GM23338 (cell line): ENCODE results near the gene EXOC4. TPM values are rescaled to one million over a fixed set of nuclear protein-coding genes. Genes with fewer than 3 reads are reported as not detected.

ENCODE experiments used
- ATAC-seq: fragments of 200-7000 bp; cut with Tn5 transposase; 3 replicates; pipeline ENCODE4 v1.9.1; 2020
- DNase-seq: peaks from one replicate; pipeline ENCODE4 v3.0.0-alpha.2; 2015; ENCODE audit warnings: low spot score
- H2AFZ ChIP-seq: fragments of 200-600 bp; sonication (generic); 2 replicates; pipeline ENCODE4 v1.8.0; 2016; ENCODE audit warnings: antibody characterized with exemption, mild to moderate bottlenecking, moderate library complexity
- H3F3A ChIP-seq: fragments of 200-600 bp; sonication (generic); replicated peaks from 2 replicates; pipeline ENCODE4 v1.8.0; 2017; ENCODE audit warnings: antibody characterized with exemption, mixed run types, low read depth
- H3K27ac ChIP-seq: fragments of 200-600 bp; sonication (generic); 2 replicates; pipeline ENCODE4 v1.6.1; 2016; ENCODE audit warnings: low read depth
- H3K27me3 ChIP-seq: fragments of 200-600 bp; sonication (generic); 2 replicates; pipeline ENCODE4 v1.8.0; 2016; ENCODE audit warnings: mild to moderate bottlenecking, mixed run types, moderate library complexity; ENCODE audit not compliant: insufficient read depth
- H3K36me3 ChIP-seq: fragments of 200-600 bp; sonication (generic); 2 replicates; pipeline ENCODE4 v1.8.0; 2016; ENCODE audit warnings: mild to moderate bottlenecking; ENCODE audit not compliant: insufficient read depth
- H3K4me1 ChIP-seq: fragments of 200-600 bp; sonication (generic); 2 replicates; pipeline ENCODE4 v1.8.0; 2016; ENCODE audit warnings: mild to moderate bottlenecking, moderate library complexity; ENCODE audit not compliant: insufficient read depth
- H3K4me2 ChIP-seq: fragments of 200-600 bp; sonication (generic); 2 replicates; pipeline ENCODE4 v1.7.1; 2017; ENCODE audit warnings: mixed run types
- H3K4me3 ChIP-seq: fragments of 200-600 bp; sonication (generic); 2 replicates; pipeline ENCODE4 v1.6.1; 2016; ENCODE audit warnings: mixed run types
- H3K79me2 ChIP-seq: fragments of 200-600 bp; sonication (generic); replicated peaks from 2 replicates; pipeline ENCODE4 v1.8.0; 2017; ENCODE audit warnings: mild to moderate bottlenecking; ENCODE audit not compliant: insufficient read depth
- H3K9me2 ChIP-seq: fragments of 200-600 bp; sonication (generic); 2 replicates; pipeline ENCODE4 v1.8.0; 2017; ENCODE audit not compliant: insufficient read depth
- H4K20me1 ChIP-seq: fragments of 200-600 bp; sonication (generic); replicated peaks from 2 replicates; pipeline ENCODE4 v1.8.0; 2017; ENCODE audit warnings: mild to moderate bottlenecking; ENCODE audit not compliant: insufficient read depth
- H3K27ac Mint-ChIP-seq: 2 replicates; pipeline ENCODE4 v1.8.0; 2020; ENCODE audit warnings: inconsistent platforms, mild to moderate bottlenecking, moderate library complexity, mixed read lengths
- H3K27me3 Mint-ChIP-seq: 3 replicates; pipeline ENCODE4 v1.8.0; 2022; ENCODE audit warnings: low read depth, mild to moderate bottlenecking, moderate library complexity, mixed read lengths, inconsistent platforms; ENCODE audit not compliant: insufficient read depth, poor library complexity
- H3K36me3 Mint-ChIP-seq: 3 replicates; pipeline ENCODE4 v1.8.0; 2021; ENCODE audit warnings: low read depth, mild to moderate bottlenecking, inconsistent platforms, moderate library complexity, mixed read lengths
- H3K4me1 Mint-ChIP-seq: 3 replicates; pipeline ENCODE4 v1.8.0; 2020; ENCODE audit warnings: mild to moderate bottlenecking, inconsistent platforms, mixed read lengths
- H3K4me3 Mint-ChIP-seq: 3 replicates; pipeline ENCODE4 v1.8.0; 2021; ENCODE audit warnings: moderate library complexity, mild to moderate bottlenecking, inconsistent platforms, mixed read lengths
- H3K9me3 Mint-ChIP-seq: 3 replicates; pipeline ENCODE4 v1.8.0; 2020; ENCODE audit warnings: moderate library complexity, mild to moderate bottlenecking, inconsistent platforms, mixed read lengths
- CREB1 ChIP-seq: fragments of 250-450 bp; sonication (Bioruptor Pico); IDR thresholded peaks from 2 replicates; pipeline ENCODE4 v1.5.0; 2020; ENCODE audit warnings: low read depth, mild to moderate bottlenecking, moderate library complexity
- EZH2 ChIP-seq: fragments of 200-600 bp; sonication (generic); IDR thresholded peaks from one replicate; pipeline ENCODE4 v1.8.0; 2017; ENCODE audit warnings: antibody characterized with exemption, mild to moderate bottlenecking, low read depth; ENCODE audit not compliant: unreplicated experiment
- EZH2phosphoT487 ChIP-seq: fragments of 200-600 bp; sonication (generic); IDR thresholded peaks from one replicate; pipeline ENCODE4 v1.8.1; 2018; ENCODE audit warnings: antibody characterized with exemption; ENCODE audit not compliant: unreplicated experiment
- JUNB ChIP-seq: IDR thresholded peaks from one replicate; pipeline ENCODE4 v1.6.1; 2016; ENCODE audit warnings: antibody characterized with exemption; ENCODE audit not compliant: unreplicated experiment
- NANOG ChIP-seq: IDR thresholded peaks from 2 replicates; pipeline ENCODE4 v1.6.1; 2016; ENCODE audit warnings: antibody characterized with exemption, borderline replicate concordance
- POLR2AphosphoS5 ChIP-seq: IDR thresholded peaks from 2 replicates; pipeline ENCODE4 v1.6.1; 2016; ENCODE audit warnings: antibody characterized with exemption, low read depth
- STAT1 ChIP-seq: IDR thresholded peaks from one replicate; pipeline ENCODE4 v1.6.1; 2016; ENCODE audit warnings: antibody characterized with exemption; ENCODE audit not compliant: unreplicated experiment
- ZNF114 ChIP-seq: fragments of 250-450 bp; sonication (Bioruptor Pico); IDR thresholded peaks from 2 replicates; pipeline ENCODE4 v1.5.0; 2020; ENCODE audit warnings: mild to moderate bottlenecking, moderate library complexity
- ZNF331 ChIP-seq: fragments of 250-450 bp; sonication (Bioruptor Pico); IDR thresholded peaks from 2 replicates; pipeline ENCODE4 v1.5.0; 2020; ENCODE audit warnings: low read depth, mild to moderate bottlenecking, moderate library complexity
- polyA plus RNA-seq: library from polyadenylated mRNA; unstranded; fragments of >200 nt; fragmentation: Nextera tagmentation; extraction: Ambion mirVana; gene quantifications from 2 replicates; pipeline ENCODE4 v1.2.1, GENCODE V29; 2016
- total RNA-seq: library from RNA; depleted of rRNA; stranded (reverse); fragments of >200 nt; shearing (Covaris generic); gene quantifications from 2 replicates; pipeline ENCODE4 v1.2.3, GENCODE V29; 2014
- TF ChIP-seq, protein P1 (sequence below): fragments of 250-450 bp; sonication (Bioruptor Pico); IDR thresholded peaks from 2 replicates; pipeline ENCODE4 v1.5.0; 2020; ENCODE audit warnings: mild to moderate bottlenecking, moderate library complexity
- TF ChIP-seq, protein P2 (sequence below): IDR thresholded peaks from one replicate; pipeline ENCODE4 v1.6.1; 2018; ENCODE audit warnings: antibody characterized with exemption; ENCODE audit not compliant: unreplicated experiment
- TF ChIP-seq, protein P3 (sequence below): IDR thresholded peaks from 2 replicates; pipeline ENCODE4 v1.6.1; 2016; ENCODE audit warnings: antibody characterized with exemption
- TF ChIP-seq, protein P4 (sequence below), 2 experiments: fragments of 200-600 bp in 1 of 2; sonication (generic) in 1 of 2; conservative IDR thresholded peaks; 2 replicates each; pipeline versions ENCODE4 v1.5.1 to v1.6.1; 2016 to 2017; ENCODE audit warnings: antibody characterized with exemption in 2 of 2, low read depth in 2 of 2, mild to moderate bottlenecking in 2 of 2, moderate library complexity in 1 of 2

EXOC4 gene
- total and polyA plus RNA-seq, 2 experiments from 2014 or later, result 37.5 to 52.7 TPM

DNA sequence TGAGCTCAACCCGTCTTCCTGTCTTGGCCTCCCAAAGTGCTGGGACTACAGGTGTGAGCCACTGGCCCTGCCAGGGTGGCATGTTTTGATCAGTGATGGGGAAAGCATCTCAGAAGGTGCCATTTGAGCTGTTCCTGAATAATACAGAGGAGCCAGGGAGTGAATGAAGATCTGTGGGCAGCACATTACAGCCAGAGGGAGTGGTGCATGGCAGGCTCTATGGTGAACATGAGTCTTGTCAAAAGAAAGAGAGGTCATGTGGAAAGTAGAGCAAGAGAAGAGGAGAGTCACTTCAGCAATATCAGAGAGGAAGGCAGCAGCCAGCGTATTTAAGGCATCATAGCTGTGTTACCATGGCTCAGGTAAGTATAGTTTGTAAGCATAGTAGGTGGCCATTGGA lies 598.5 kb downstream of the EXOC4 start:
- Histone ChIP-seq H4K20me1 (no peaks in the 10 kb centered on the region), H3K4me2 (no peak overlapping the region), H3K36me3 (no peaks in the 10 kb centered on the region), H3K4me1 (no peaks in the 10 kb centered on the region), H3K27me3 (no peaks in the 10 kb centered on the region), H3K27ac (no peak overlapping the region), H2AFZ (no peak overlapping the region), H3K4me3 (no peak overlapping the region), H3K9me2 (no peaks in the 10 kb centered on the region), H3F3A (no peaks in the 10 kb centered on the region), H3K79me2 (no peaks in the 10 kb centered on the region)
- H3K4me1 Mint-ChIP-seq, result peaks cover 17% of the 10 kb centered on the region; the same call in 2 of the 3 replicates
- no peaks in the 10 kb centered on the region for H3K36me3 Mint-ChIP-seq
- TF ChIP-seq STAT1, result no peak
- TF ChIP-seq NANOG, result no peak
- TF ChIP-seq, protein P1, sequence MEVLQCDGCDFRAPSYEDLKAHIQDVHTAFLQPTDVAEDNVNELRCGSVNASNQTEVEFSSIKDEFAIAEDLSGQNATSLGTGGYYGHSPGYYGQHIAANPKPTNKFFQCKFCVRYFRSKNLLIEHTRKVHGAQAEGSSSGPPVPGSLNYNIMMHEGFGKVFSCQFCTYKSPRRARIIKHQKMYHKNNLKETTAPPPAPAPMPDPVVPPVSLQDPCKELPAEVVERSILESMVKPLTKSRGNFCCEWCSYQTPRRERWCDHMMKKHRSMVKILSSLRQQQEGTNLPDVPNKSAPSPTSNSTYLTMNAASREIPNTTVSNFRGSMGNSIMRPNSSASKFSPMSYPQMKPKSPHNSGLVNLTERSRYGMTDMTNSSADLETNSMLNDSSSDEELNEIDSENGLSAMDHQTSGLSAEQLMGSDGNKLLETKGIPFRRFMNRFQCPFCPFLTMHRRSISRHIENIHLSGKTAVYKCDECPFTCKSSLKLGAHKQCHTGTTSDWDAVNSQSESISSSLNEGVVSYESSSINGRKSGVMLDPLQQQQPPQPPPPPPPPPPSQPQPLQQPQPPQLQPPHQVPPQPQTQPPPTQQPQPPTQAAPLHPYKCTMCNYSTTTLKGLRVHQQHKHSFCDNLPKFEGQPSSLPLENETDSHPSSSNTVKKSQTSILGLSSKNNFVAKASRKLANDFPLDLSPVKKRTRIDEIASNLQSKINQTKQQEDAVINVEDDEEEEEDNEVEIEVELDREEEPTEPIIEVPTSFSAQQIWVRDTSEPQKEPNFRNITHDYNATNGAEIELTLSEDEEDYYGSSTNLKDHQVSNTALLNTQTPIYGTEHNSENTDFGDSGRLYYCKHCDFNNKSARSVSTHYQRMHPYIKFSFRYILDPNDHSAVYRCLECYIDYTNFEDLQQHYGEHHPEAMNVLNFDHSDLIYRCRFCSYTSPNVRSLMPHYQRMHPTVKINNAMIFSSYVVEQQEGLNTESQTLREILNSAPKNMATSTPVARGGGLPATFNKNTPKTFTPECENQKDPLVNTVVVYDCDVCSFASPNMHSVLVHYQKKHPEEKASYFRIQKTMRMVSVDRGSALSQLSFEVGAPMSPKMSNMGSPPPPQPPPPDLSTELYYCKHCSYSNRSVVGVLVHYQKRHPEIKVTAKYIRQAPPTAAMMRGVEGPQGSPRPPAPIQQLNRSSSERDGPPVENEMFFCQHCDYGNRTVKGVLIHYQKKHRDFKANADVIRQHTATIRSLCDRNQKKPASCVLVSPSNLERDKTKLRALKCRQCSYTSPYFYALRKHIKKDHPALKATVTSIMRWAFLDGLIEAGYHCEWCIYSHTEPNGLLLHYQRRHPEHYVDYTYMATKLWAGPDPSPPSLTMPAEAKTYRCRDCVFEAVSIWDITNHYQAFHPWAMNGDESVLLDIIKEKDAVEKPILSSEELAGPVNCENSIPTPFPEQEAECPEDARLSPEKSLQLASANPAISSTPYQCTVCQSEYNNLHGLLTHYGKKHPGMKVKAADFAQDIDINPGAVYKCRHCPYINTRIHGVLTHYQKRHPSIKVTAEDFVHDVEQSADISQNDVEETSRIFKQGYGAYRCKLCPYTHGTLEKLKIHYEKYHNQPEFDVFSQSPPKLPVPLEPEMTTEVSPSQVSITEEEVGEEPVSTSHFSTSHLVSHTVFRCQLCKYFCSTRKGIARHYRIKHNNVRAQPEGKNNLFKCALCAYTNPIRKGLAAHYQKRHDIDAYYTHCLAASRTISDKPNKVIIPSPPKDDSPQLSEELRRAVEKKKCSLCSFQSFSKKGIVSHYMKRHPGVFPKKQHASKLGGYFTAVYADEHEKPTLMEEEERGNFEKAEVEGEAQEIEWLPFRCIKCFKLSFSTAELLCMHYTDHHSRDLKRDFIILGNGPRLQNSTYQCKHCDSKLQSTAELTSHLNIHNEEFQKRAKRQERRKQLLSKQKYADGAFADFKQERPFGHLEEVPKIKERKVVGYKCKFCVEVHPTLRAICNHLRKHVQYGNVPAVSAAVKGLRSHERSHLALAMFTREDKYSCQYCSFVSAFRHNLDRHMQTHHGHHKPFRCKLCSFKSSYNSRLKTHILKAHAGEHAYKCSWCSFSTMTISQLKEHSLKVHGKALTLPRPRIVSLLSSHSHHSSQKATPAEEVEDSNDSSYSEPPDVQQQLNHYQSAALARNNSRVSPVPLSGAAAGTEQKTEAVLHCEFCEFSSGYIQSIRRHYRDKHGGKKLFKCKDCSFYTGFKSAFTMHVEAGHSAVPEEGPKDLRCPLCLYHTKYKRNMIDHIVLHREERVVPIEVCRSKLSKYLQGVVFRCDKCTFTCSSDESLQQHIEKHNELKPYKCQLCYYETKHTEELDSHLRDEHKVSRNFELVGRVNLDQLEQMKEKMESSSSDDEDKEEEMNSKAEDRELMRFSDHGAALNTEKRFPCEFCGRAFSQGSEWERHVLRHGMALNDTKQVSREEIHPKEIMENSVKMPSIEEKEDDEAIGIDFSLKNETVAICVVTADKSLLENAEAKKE (CRISPR knock-in tag), result no peak
- TF ChIP-seq ZNF331 (CRISPR knock-in tag), result no peak
- TF ChIP-seq, protein P2, sequence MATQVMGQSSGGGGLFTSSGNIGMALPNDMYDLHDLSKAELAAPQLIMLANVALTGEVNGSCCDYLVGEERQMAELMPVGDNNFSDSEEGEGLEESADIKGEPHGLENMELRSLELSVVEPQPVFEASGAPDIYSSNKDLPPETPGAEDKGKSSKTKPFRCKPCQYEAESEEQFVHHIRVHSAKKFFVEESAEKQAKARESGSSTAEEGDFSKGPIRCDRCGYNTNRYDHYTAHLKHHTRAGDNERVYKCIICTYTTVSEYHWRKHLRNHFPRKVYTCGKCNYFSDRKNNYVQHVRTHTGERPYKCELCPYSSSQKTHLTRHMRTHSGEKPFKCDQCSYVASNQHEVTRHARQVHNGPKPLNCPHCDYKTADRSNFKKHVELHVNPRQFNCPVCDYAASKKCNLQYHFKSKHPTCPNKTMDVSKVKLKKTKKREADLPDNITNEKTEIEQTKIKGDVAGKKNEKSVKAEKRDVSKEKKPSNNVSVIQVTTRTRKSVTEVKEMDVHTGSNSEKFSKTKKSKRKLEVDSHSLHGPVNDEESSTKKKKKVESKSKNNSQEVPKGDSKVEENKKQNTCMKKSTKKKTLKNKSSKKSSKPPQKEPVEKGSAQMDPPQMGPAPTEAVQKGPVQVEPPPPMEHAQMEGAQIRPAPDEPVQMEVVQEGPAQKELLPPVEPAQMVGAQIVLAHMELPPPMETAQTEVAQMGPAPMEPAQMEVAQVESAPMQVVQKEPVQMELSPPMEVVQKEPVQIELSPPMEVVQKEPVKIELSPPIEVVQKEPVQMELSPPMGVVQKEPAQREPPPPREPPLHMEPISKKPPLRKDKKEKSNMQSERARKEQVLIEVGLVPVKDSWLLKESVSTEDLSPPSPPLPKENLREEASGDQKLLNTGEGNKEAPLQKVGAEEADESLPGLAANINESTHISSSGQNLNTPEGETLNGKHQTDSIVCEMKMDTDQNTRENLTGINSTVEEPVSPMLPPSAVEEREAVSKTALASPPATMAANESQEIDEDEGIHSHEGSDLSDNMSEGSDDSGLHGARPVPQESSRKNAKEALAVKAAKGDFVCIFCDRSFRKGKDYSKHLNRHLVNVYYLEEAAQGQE, result no peak
- TF ChIP-seq, protein P3, sequence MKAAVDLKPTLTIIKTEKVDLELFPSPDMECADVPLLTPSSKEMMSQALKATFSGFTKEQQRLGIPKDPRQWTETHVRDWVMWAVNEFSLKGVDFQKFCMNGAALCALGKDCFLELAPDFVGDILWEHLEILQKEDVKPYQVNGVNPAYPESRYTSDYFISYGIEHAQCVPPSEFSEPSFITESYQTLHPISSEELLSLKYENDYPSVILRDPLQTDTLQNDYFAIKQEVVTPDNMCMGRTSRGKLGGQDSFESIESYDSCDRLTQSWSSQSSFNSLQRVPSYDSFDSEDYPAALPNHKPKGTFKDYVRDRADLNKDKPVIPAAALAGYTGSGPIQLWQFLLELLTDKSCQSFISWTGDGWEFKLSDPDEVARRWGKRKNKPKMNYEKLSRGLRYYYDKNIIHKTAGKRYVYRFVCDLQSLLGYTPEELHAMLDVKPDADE, result no peak
- no peak for TF ChIP-seq EZH2phosphoT487
- no peak for TF ChIP-seq CREB1 (CRISPR knock-in tag)
- TF ChIP-seq JUNB, result no peak
- no peak for TF ChIP-seq POLR2AphosphoS5
- no peak for TF ChIP-seq ZNF114 (CRISPR knock-in tag)
- TF ChIP-seq, protein P4, sequence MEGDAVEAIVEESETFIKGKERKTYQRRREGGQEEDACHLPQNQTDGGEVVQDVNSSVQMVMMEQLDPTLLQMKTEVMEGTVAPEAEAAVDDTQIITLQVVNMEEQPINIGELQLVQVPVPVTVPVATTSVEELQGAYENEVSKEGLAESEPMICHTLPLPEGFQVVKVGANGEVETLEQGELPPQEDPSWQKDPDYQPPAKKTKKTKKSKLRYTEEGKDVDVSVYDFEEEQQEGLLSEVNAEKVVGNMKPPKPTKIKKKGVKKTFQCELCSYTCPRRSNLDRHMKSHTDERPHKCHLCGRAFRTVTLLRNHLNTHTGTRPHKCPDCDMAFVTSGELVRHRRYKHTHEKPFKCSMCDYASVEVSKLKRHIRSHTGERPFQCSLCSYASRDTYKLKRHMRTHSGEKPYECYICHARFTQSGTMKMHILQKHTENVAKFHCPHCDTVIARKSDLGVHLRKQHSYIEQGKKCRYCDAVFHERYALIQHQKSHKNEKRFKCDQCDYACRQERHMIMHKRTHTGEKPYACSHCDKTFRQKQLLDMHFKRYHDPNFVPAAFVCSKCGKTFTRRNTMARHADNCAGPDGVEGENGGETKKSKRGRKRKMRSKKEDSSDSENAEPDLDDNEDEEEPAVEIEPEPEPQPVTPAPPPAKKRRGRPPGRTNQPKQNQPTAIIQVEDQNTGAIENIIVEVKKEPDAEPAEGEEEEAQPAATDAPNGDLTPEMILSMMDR (conservative IDR thresholded peaks at IDR 0.05; ENCODE audit: low read depth in 2 of 2), result no peak
- TF ChIP-seq EZH2, result no peak
- no peak for ATAC-seq
- no peak for DNase-seq
- no peaks in the 10 kb centered on the region for H3K9me3 Mint-ChIP-seq
- 0 out of 2 replicates have a peak overlapping the region, but pooled peaks have one; percentile 5 for H3K27ac Mint-ChIP-seq
- H3K4me3 Mint-ChIP-seq, result no peak overlapping the region
- H3K27me3 Mint-ChIP-seq, result no peaks in the 10 kb centered on the region
